ENCODE measurements around the gene MYRIP.

MYRIP gene

GRCh38 chr3:40160933-40161332 lies 351.5 kb downstream of the MYRIP start:
- H3K4me3 ChIP-seq (ENCODE audit: severe bottlenecking) = no peak overlapping the region
- DNase-seq (ENCODE audit: low spot score) = no peak
- no peak overlapping the region for H3K27ac ChIP-seq (ENCODE audit: poor library complexity, severe bottlenecking)
- no peak for ATAC-seq (ENCODE audit: low read depth)
- H3K4me1 ChIP-seq (ENCODE audit: insufficient read depth, poor library complexity, severe bottlenecking) = no peaks in the 10 kb centered on the region
- no peak for TF ChIP-seq CTCF (IDR thresholded peaks at IDR 0.05; ENCODE audit: poor library complexity, severe bottlenecking)
- H3K36me3 ChIP-seq (ENCODE audit: low read depth) = no peaks in the 10 kb centered on the region
- no peaks in the 10 kb centered on the region for H3K27me3 ChIP-seq (ENCODE audit: insufficient read depth, poor library complexity, severe bottlenecking)
- no peaks in the 10 kb centered on the region for H3K9me3 ChIP-seq (ENCODE audit: severe bottlenecking)

GRCh38 chr3:40162616-40163015 lies 353.2 kb downstream of the MYRIP start:
- H3K9me3 ChIP-seq (ENCODE audit: severe bottlenecking) = no peaks in the 10 kb centered on the region
- no peaks in the 10 kb centered on the region for H3K36me3 ChIP-seq (ENCODE audit: low read depth)
- H3K4me1 ChIP-seq (ENCODE audit: insufficient read depth, poor library complexity, severe bottlenecking) = no peaks in the 10 kb centered on the region
- no peak overlapping the region for H3K27ac ChIP-seq (ENCODE audit: poor library complexity, severe bottlenecking)
- no peak for TF ChIP-seq CTCF (IDR thresholded peaks at IDR 0.05; ENCODE audit: poor library complexity, severe bottlenecking)
- DNase-seq (ENCODE audit: low spot score) (no peak), ATAC-seq (ENCODE audit: low read depth) (no peak)
- no peak overlapping the region for H3K4me3 ChIP-seq (ENCODE audit: severe bottlenecking)
- no peaks in the 10 kb centered on the region for H3K27me3 ChIP-seq (ENCODE audit: insufficient read depth, poor library complexity, severe bottlenecking)

GRCh38 chr3:40166997-40167396 lies 357.6 kb downstream of the MYRIP start:
- H3K4me1 ChIP-seq (ENCODE audit: insufficient read depth, poor library complexity, severe bottlenecking) = no peaks in the 10 kb centered on the region
- no peaks in the 10 kb centered on the region for H3K9me3 ChIP-seq (ENCODE audit: severe bottlenecking)
- no peak overlapping the region for H3K4me3 ChIP-seq (ENCODE audit: severe bottlenecking)
- ATAC-seq (ENCODE audit: low read depth) (no peak), DNase-seq (ENCODE audit: low spot score) (no peak)
- H3K27me3 ChIP-seq (ENCODE audit: insufficient read depth, poor library complexity, severe bottlenecking) = no peaks in the 10 kb centered on the region
- no peak overlapping the region for H3K27ac ChIP-seq (ENCODE audit: poor library complexity, severe bottlenecking)
- H3K36me3 ChIP-seq (ENCODE audit: low read depth) = no peaks in the 10 kb centered on the region
- no peak for TF ChIP-seq CTCF (IDR thresholded peaks at IDR 0.05; ENCODE audit: poor library complexity, severe bottlenecking)

- TF ChIP-seq CTCF (IDR thresholded peaks at IDR 0.05; ENCODE audit: poor library complexity, severe bottlenecking) = no peak
- ATAC-seq (ENCODE audit: low read depth) (no peak), DNase-seq (ENCODE audit: low spot score) (no peak)
- no peaks in the 10 kb centered on the region for H3K36me3 ChIP-seq (ENCODE audit: low read depth)
- H3K9me3 ChIP-seq (ENCODE audit: severe bottlenecking) = no peaks in the 10 kb centered on the region
- no peaks in the 10 kb centered on the region for H3K4me1 ChIP-seq (ENCODE audit: insufficient read depth, poor library complexity, severe bottlenecking)
- H3K27me3 ChIP-seq (ENCODE audit: insufficient read depth, poor library complexity, severe bottlenecking) = no peaks in the 10 kb centered on the region
- H3K27ac ChIP-seq (ENCODE audit: poor library complexity, severe bottlenecking) = no peak overlapping the region
- no peak overlapping the region for H3K4me3 ChIP-seq (ENCODE audit: severe bottlenecking)
Observed at GRCh38 chr3:40167958-40168357, 358.5 kb downstream of the MYRIP start.

- no peak for TF ChIP-seq CTCF (IDR thresholded peaks at IDR 0.05; ENCODE audit: poor library complexity, severe bottlenecking)
- no peaks in the 10 kb centered on the region for H3K9me3 ChIP-seq (ENCODE audit: severe bottlenecking)
- H3K27ac ChIP-seq (ENCODE audit: poor library complexity, severe bottlenecking) = no peak overlapping the region
- no peaks in the 10 kb centered on the region for H3K36me3 ChIP-seq (ENCODE audit: low read depth)
- H3K4me3 ChIP-seq (ENCODE audit: severe bottlenecking) = no peak overlapping the region
- no peaks in the 10 kb centered on the region for H3K27me3 ChIP-seq (ENCODE audit: insufficient read depth, poor library complexity, severe bottlenecking)
- no peaks in the 10 kb centered on the region for H3K4me1 ChIP-seq (ENCODE audit: insufficient read depth, poor library complexity, severe bottlenecking)
- DNase-seq (ENCODE audit: low spot score) (no peak), ATAC-seq (ENCODE audit: low read depth) (no peak)
Observed at GRCh38 chr3:40169983-40170382, 360.6 kb downstream of the MYRIP start.
